GM12873 (cell line): ENCODE results near the gene MYZAP.

Experiments
- CTCF ChIP-seq: IDR thresholded peaks from 2 replicates; pipeline ENCODE4 v1.5.1; 2012; ENCODE audit warnings: low read depth, mild to moderate bottlenecking, moderate library complexity, low read length, control low read depth; ENCODE audit not compliant: insufficient read depth; ENCODE audit errors: missing control alignments

MYZAP gene

GRCh38 chr15:57652481-57652880, 60.8 kb downstream of the MYZAP start:
- TF ChIP-seq CTCF = no peak

GRCh38 chr15:57654153-57654852, 62.6 kb downstream of the MYZAP start:
- no peak for TF ChIP-seq CTCF

GRCh38 chr15:57655053-57655452, 63.3 kb downstream of the MYZAP start:
- TF ChIP-seq CTCF = no peak

- no peak for TF ChIP-seq CTCF
These were observed 64.1 kb downstream of the MYZAP start for GRCh38 chr15:57655809-57656208.

- no peak for TF ChIP-seq CTCF
These were observed 64.7 kb downstream of the MYZAP start for GRCh38 chr15:57656434-57656833.

GRCh38 chr15:57657619-57658018, 65.9 kb downstream of the MYZAP start:
- no peak for TF ChIP-seq CTCF

- no peak for TF ChIP-seq CTCF
These were observed 70.5 kb downstream of the MYZAP start for GRCh38 chr15:57662091-57662744.
